G401 (cell line): ENCODE results near the gene RNF126. TPM values are rescaled to one million over a fixed set of nuclear protein-coding genes. Genes with fewer than 3 reads are reported as not detected.

Experiments
- DNase-seq: peaks from one replicate; pipeline ENCODE4 v3.0.0-alpha.2; 2015; ENCODE audit warnings: low spot score
- in situ Hi-C: cut with HindIII; loops from 2 replicates; pipeline ENCODE4 v1.10.0; 2016; ENCODE audit warnings: low sequenced_read_pairs, mixed read lengths
- total RNA-seq: library from RNA; depleted of rRNA; stranded (reverse); fragments of >200 nt; shearing (Covaris generic); gene quantifications from 2 replicates; pipeline ENCODE4 v1.2.3, GENCODE V29; 2014

RNF126 gene
- total RNA-seq, 1 experiment from 2014 or later = 48.7 TPM

DNA sequence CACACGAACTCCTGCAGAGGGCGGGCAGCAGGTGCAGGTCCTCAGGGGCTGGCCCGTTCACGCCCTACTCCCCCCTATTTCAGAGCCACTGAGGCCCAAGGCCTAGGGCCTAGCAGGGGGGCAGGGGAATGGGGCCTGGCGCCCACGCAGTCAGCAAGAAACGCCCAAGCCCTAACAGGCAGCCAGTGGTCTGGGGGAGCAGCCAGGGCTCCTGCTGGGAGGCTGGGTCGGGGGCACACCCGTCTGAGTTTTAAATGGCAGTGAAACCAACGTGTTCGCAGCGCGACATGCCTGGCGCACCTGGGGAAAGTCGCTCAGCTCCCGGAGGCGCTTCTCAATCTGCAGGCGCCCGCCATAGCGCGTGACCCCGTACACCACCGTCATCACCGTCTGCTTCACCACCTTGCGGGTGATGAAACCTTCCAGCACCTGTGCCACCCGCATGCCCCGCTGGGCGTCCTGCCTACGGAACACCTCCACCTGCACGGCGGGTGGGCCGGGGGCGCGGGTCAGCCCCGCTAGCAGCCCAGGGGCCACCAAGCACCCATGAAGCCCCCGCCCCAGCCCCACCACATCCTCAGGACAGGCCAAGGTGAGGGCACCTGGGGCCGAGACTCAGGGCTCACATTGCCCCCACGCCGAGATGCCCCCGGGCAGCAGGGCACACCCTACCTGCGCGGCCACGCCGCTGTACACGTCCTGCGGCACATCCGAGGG lies 43.6 kb downstream of the RNF126 start:
- in situ Hi-C loops = no loop called here
- no peak for DNase-seq

- in situ Hi-C loops = no loop called here
- no peak for DNase-seq
These were observed 44.2 kb downstream of the RNF126 start for GRCh38 chr19:618674-619285.

GRCh38 chr19:618247-618619 lies 44.8 kb downstream of the RNF126 start:
- in situ Hi-C loops = no loop called here
- DNase-seq = no peak

GRCh38 chr19:617551-618246 lies 45.3 kb downstream of the RNF126 start:
- no peak for DNase-seq
- in situ Hi-C loops = no loop called here

DNA sequence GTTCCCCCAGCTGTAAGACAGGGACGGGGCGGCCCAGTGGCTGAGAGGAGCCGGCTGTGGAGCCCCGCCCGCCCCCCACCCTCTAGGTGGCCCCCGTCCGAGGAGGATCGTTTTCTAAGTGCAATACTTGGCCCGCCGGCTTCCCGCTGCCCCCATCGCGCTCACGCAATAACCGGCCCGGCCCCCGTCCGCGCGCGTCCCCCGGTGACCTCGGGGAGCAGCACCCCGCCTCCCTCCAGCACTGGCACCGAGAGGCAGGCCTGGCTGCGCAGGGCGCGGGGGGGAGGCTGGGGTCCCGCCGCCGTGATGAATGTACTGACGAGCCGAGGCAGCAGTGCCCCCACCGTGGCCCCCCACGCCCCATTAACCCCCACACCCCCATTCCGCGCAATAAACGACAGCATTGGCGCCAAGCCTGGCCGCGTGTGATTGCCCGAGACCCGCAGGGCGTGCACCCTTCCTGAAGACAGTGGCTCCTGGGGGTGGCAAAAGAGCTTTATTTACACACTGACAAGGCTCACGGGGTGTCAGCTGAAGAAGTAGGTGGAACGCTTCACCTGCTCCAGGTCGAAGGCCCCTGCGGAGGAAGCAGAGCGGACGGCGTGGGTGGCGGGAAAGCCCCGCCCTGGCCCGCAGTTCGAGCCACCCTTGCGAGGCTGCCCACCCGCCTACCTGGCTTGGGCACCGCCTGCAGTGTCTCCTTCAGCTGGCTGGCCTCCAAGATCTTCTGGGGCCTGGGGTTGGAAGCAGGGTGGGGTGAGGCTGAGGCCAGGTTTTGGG lies 46.1 kb downstream of the RNF126 start:
- in situ Hi-C loops = no loop called here
- no peak for DNase-seq

- in situ Hi-C loops = no loop called here
- DNase-seq = no peak
These were observed 46.8 kb downstream of the RNF126 start for GRCh38 chr19:616062-616700.

GRCh38 chr19:615619-616018 lies 47.4 kb downstream of the RNF126 start:
- in situ Hi-C loops = no loop called here
- DNase-seq = no peak

- in situ Hi-C loops = no loop called here
- DNase-seq = no peak
These were observed 49.1 kb downstream of the RNF126 start for GRCh38 chr19:613732-614567.

GRCh38 chr19:612941-613340 lies 50.1 kb downstream of the RNF126 start:
- in situ Hi-C loops = no loop called here
- no peak for DNase-seq

GRCh38 chr19:611481-611868 lies 51.5 kb downstream of the RNF126 start:
- DNase-seq = no peak
- in situ Hi-C loops = no loop called here

- DNase-seq = peak; percentile 61
- in situ Hi-C loops = no loop called here
These were observed 52.1 kb downstream of the RNF126 start for GRCh38 chr19:610801-611480.

DNA sequence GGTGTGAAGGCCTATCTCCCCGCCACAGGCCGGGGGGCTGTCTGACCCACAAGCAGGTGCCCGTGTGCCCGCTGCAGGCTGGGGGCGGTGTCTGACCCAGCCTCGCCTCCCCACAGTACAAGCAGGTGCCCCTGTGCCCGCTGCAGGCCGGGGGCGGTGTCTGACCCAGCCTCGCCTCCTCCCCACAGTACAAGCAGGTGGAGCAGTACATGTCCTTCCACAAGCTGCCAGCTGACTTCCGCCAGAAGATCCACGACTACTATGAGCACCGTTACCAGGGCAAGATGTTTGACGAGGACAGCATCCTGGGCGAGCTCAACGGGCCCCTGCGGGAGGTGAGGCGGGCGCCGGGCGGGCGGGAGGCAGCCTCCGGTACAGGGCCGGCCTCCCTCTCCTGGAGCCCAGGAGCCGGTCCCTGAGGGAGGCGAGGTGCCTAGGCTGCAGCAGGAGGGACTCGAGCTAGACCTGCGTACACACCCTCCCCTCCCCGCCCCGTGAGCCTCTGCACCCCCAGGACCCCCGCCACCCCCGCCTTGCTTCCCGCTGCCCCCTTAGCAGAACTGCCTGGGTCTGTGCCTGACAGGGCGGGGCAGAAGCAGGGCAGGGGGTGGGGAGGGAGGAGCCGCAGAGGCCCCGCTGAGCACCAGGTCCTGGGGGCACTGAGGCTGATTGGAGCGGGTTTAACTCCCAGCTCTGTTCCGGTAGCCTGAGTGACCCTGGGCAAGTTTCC lies 52.8 kb downstream of the RNF126 start:
- in situ Hi-C loops = no loop called here
- peak; percentile 32 for DNase-seq

GRCh38 chr19:609004-609346 lies 54.0 kb downstream of the RNF126 start:
- in situ Hi-C loops = no loop called here
- no peak for DNase-seq

GRCh38 chr19:608155-609003 lies 54.6 kb downstream of the RNF126 start:
- DNase-seq = no peak
- in situ Hi-C loops = no loop called here

- no peak for DNase-seq
- in situ Hi-C loops = no loop called here
These were observed 55.5 kb downstream of the RNF126 start for GRCh38 chr19:607301-608154.
